ENCODE data around the gene ROPN1.

The ROPN1 gene

DNA sequence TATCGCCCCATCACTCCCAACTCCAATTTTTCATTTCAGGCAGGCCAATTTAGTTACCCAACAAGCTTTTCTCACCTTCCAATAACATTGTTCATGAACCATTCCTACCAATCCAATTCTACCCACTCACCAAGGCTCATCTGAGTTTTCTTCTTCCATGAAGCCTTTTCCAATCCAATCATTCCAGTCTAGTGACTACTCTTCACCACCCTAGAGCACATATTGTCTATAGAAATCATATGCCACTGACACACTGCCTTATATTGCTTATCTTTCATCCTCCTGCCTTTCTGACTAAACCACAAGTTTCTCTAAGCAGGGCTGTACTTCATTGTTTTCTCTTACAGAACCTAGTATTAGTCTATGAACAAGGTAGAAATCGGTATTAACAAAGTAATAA is 42.3 kb downstream of the ROPN1 start:
- DNase-seq (ENCODE audit: low read depth), result no peak

DNA sequence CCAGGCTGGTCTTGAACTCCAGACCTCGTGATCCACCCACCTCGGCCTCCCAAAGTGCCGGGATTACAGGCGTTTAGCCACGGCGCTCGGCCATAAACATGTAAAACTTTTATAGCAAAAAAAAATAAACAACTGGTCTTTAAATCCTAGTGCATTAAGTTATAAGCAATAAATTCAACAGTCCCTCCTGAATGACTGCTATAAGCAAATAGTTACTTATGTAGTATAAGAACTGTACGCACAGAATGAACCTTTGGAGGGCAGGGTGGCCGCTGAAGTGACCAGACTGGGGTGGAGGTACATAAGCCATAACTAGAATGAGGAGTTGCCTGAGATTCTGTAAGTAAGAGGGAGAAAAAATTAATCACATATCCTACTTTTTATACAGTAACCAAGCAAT is 43.5 kb downstream of the ROPN1 start:
- no peak for DNase-seq (ENCODE audit: low read depth)

DNA sequence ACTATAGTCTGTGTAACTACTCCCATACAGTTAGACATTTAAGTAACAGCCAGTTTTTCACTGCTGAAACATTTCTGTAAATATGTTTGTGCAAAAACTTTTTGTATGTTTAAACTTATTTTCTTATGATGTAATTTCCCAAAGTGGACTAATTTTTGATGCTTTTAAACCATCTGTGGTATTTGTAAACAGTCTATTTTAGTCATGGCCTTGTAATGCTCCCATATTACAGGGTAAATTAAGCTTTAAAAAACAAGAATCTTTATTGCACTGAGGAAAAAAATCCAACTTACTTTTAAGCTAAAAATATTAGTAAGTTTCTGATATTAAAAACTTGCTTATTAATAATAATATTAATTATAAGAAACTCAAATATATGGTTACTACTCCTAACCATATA is 44.4 kb downstream of the ROPN1 start:
- no peak for DNase-seq (ENCODE audit: low read depth)

DNA sequence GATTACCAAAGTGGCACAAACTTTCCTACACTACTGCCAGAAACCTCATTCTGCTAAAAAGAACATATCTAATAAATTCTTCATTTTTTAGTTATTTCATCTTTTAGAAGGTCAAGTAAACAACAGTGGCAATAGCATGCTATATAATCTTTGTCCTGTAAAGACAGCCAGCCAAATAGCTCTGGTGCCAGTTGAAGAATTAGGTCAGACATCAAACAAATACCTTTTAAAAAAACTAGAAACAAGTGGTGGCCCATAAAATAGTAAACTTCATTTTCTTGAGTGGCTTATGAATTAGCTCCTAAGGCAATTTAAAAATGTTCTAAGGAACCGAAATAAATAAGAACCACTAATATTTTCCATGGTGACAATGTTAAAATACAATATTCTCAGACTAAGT is 50.4 kb downstream of the ROPN1 start:
- DNase-seq (ENCODE audit: low read depth), result no peak

DNA sequence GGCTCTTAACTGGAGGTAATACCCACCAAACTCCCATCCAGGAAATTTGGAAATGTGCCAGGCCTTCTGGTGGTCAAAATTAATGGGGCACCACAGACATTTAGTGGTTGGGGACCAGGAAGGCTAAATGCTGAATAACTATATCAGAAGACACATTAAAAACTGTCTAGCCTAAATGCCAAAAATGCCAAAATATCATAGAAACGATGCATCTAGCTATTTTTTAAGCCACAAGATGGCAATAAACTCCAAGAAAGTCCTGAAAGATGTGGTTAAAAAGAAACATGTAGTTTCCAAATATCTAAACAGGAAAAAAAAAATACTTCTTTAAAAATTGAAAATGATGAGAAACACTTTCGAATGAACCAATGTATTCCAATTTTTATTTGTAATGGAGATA is 50.8 kb downstream of the ROPN1 start:
- DNase-seq (ENCODE audit: low read depth), result no peak

DNA sequence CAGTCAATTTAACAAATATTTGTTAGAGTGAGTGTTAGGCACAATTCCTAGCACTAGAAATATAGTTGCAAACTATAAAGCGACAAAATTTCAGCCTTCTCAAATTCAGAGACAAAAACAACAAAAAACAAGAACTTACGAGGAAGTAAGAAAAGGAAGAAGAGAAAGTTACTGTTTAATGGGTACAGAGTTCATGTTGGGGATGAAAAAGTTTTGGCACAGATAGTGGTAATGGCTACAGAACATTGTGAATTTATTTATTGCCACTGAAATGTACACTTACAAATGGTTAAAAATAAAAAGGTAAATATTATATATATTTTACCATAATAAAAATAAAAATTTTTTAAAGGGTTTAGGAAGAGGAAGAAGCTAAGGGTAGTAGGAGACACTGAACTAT is 52.2 kb downstream of the ROPN1 start:
- DNase-seq (ENCODE audit: low read depth), result no peak

DNA sequence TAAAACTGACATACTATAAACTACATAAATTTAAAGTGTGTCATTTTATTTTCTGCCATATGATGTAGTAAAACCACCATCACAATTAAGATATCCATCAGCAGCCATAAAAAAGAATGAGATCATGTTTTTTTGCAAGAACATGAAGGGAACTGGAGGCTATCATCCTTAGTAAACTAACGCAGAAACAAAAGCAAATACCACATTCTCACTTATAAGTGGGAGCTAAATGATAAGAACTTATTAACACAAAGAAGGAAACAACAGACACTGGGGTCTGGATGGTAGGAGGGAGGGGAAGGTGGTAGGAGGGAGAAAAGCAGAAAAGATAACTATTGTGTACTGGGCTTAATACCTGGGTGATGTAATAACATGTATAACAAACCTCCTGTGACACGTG is 55.5 kb downstream of the ROPN1 start:
- DNase-seq (ENCODE audit: low read depth), result no peak

DNA sequence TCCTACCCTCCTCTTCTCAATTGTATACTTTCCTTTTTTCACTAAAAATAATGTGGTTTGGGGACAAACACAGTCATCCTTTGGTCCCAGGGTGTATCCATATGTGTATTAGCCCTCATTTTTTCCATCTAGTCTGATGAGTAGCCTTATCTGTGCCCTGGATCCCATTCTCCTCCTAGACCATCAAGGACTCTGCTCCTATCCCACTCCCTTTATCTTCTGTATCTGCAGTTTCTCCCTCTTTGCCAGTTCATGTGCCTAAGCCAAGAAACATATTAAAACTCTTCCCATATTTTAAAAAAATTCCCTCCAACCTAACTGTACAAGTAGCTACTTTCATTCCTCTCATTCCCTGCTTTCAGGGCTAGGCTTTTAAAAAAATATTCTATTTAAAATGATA is 56.1 kb downstream of the ROPN1 start:
- no peak for DNase-seq (ENCODE audit: low read depth)

DNA sequence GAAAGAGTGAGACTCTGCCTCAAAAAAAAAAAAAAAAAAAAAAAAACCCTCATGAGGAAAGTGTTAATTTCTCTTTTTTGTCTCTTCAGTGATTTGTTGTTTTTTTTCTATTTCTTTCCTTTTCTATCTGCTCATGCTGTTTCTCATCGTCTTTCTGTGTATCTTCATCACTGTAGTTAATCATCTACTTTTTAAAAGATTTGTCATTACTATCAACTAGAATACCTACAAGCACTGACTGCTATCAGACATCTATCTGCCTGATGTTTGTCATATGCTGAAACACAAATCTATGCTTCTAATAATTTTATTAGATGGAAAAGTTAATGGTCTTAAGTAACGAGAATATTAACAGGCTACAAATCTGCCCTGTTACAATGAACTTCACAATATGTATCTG is 57.7 kb downstream of the ROPN1 start:
- DNase-seq (ENCODE audit: low read depth), result no peak

DNA sequence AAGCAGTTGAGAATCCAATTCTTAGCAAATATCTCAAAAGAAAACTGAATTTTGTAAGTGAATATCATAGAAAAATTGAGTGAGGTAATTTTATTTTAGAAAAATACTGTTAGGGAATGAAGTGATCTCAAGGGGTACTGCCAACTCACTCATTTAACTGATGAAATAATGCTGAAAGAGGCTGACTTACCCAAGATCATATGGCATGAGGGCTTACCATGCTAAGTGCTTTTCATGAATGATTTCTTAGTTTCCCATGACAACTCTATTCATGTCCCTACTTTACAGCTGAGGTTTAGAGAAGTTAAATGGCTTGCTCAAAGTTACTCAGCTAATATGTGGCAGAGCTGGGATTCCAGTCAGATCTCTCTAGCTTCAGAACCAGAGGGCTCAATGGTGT is 61.5 kb downstream of the ROPN1 start:
- DNase-seq (ENCODE audit: low read depth), result no peak

DNA sequence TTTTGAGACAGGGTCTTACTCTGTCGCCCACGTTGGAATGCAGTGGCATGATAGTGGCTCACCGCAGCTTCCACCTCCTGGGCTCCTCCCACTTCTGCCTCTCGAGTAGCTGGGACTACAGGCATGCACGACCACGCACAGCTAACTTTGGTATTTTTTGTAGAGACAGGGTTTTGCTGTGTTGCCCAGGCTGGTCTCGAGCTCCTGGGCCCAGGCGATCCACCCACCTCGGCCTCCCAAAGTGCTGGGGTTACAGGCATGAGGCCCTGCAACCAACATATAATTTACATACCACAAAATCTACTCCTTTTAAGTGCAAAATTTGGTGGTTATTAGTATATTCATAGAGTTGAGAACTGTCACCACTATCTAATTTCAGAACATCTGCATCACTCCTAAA is 62.6 kb downstream of the ROPN1 start:
- DNase-seq (ENCODE audit: low read depth), result no peak

DNA sequence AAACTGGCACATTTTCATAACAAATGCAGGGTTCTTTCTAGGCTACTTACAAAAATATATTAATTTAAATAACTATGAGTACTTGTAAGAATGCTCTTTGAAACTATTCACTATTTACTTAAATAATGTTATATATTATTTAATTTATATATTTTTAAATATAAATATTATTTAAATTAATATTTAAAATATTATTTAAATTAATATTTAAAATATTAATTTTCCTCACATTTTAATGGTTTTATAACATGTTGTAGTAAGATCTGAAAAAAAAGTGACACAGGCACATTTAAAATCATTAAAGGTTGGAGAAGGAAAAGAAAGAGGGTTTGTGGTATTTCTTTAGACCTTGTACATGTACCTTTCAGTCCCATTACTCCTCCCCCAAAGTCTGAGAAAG is 65.5 kb downstream of the ROPN1 start:
- no peak for DNase-seq (ENCODE audit: low read depth)

DNA sequence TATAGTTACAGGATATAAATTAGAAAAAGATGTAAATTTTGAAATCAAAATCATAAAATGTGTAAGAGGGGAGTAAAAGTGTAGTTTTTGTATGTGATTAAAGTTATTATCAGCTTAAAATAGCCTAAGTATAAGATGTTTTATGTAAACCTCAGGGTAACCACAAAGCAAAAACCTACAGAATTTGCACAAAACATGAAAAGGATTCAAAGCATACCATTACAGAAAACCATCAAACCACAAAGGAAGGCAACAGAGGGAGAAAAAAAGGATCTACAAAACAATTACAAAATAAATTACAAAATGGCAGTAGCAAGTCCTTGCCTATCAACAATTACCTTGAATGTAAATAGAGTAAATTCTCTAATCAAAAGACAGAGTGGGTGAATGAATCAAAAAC is 71.1 kb downstream of the ROPN1 start:
- DNase-seq (ENCODE audit: low read depth), result no peak

DNA sequence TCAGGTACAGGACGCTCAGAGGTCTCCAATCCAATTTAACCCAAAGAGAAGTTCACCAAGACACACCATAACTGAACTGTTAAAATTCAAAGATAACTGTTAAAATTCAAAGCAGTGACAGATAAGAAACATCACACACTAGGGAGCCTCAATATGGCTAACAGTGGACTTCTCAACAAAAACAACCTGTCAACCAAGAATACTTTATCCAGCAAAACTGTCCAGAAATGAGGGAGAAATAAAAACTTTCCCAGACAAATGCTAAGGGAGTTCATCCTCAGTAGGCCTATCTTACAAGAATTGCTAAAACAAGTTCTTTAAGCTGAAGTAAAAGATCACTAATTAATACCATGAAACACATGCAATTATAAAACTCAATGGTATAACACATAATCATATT is 71.5 kb downstream of the ROPN1 start:
- no peak for DNase-seq (ENCODE audit: low read depth)

DNA sequence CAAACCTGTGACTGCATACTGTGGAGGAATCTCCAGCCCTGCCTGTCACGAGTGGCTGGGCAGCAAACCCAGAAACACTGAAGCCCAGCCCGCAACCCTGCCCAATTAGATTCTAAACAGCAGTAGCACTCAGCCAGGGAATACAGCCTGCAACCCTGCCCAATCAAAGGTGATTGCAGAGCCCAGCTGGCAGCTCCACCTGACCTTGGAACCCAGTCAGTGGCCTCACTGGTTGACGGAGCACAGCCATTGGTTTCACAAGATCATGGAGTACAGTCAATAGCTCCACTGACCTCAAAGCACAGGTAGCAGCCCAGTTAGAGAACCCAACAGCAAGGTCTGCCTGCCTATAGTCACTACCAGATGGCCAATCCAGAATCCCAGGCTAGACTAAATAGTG is 72.6 kb downstream of the ROPN1 start:
- no peak for DNase-seq (ENCODE audit: low read depth)

Measured in CMK (cell line).